ENCODE measurements around the gene SEZ6. TPM values are rescaled to one million over a fixed set of nuclear protein-coding genes. Genes with fewer than 3 reads are reported as not detected.

Gene SEZ6
- total RNA-seq, 4 donors from 2014 or later: 0.13 TPM; not detected in 3

DNA sequence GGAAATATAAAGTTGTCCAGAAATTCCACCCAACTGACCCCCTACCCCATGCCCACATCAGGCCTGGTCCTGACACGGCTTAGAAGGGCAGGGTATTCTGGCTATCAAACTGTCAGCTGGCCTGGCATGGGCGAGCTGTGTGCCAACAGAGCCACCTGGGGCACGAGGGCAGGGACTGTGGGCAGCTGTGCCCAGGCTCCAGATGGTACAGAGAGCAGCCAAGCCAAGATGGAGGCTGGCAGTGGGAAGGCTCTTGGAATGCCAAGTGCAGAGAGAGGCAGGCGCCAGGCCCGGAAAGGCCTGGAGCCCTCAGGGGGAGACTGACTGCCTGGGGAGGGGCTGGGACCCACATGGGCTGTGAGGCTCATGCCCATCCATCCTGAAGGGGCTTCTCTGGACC is 30.2 kb downstream of the SEZ6 start:
- ATAC-seq: no peak
- TF ChIP-seq, protein P1, sequence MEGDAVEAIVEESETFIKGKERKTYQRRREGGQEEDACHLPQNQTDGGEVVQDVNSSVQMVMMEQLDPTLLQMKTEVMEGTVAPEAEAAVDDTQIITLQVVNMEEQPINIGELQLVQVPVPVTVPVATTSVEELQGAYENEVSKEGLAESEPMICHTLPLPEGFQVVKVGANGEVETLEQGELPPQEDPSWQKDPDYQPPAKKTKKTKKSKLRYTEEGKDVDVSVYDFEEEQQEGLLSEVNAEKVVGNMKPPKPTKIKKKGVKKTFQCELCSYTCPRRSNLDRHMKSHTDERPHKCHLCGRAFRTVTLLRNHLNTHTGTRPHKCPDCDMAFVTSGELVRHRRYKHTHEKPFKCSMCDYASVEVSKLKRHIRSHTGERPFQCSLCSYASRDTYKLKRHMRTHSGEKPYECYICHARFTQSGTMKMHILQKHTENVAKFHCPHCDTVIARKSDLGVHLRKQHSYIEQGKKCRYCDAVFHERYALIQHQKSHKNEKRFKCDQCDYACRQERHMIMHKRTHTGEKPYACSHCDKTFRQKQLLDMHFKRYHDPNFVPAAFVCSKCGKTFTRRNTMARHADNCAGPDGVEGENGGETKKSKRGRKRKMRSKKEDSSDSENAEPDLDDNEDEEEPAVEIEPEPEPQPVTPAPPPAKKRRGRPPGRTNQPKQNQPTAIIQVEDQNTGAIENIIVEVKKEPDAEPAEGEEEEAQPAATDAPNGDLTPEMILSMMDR (IDR thresholded peaks at IDR 0.05): no peak
- TF ChIP-seq POLR2AphosphoS5 (IDR thresholded peaks at IDR 0.05) (no peak), EP300 (IDR thresholded peaks at IDR 0.05) (no peak), POLR2A (IDR thresholded peaks at IDR 0.05) (no peak)
- peaks cover 0 to 21% (median 0%) of the 10 kb centered on the region in 3 donors for H3K4me1 ChIP-seq
- no peaks in the 10 kb centered on the region for H3K27me3 ChIP-seq
- 100% methylated on average over 1 of the region's 5 CpGs; no CpG with 5 or more reads in 1 of the 2 donors for WGBS, 2 donors (ENCODE audit: low coverage in 1 of 2)
- H3K4me3 ChIP-seq: no peak overlapping the region
- H3K9me3 ChIP-seq: no peaks in the 10 kb centered on the region
- no peak overlapping the region for H3K27ac ChIP-seq
- H3K36me3 ChIP-seq: no peaks in the 10 kb centered on the region

GRCh38 chr17:28975031-28975430 is 30.8 kb downstream of the SEZ6 start:
- Histone ChIP-seq H3K9me3 (no peaks in the 10 kb centered on the region), H3K4me3 (no peak overlapping the region), H3K4me1 (peaks cover 0 to 27% (median 0%) of the 10 kb centered on the region in 3 donors), H3K27me3 (no peaks in the 10 kb centered on the region), H3K36me3 (no peaks in the 10 kb centered on the region), H3K27ac (no peak overlapping the region)
- WGBS, 2 donors (ENCODE audit: low coverage in 1 of 2): no CpG with 5 or more reads among the region's 2 CpGs
- ATAC-seq: no peak
- TF ChIP-seq POLR2AphosphoS5 (IDR thresholded peaks at IDR 0.05): no peak
- TF ChIP-seq EP300 (IDR thresholded peaks at IDR 0.05): no peak
- TF ChIP-seq, protein P1 (IDR thresholded peaks at IDR 0.05): no peak
- TF ChIP-seq POLR2A (IDR thresholded peaks at IDR 0.05): no peak

DNA sequence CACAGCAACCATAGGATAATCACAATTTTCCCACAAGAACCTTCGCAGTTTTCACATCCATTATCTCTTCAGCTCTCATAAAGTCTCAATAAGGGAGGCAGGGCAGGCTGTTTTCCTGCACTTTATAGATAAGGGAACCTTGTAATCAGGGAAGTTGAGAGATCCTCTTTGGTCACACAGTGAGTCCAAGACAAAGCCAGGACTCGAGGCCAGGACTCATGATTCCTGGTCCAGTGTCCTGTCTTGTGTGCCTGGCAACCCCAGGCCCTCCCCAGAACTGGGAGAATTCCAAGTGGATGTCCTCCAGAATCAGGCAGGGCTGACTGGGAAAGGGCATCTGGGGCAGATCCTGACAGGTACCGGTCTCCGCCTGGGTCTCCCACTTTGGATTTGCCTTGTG is 31.4 kb downstream of the SEZ6 start:
- H3K4me1 ChIP-seq: peaks cover 0 to 27% (median 0%) of the 10 kb centered on the region in 3 donors
- no peak overlapping the region for H3K27ac ChIP-seq
- H3K27me3 ChIP-seq: no peaks in the 10 kb centered on the region
- no CpG with 5 or more reads among the region's 4 CpGs for WGBS, 2 donors (ENCODE audit: low coverage in 1 of 2)
- H3K36me3 ChIP-seq: no peaks in the 10 kb centered on the region
- H3K9me3 ChIP-seq: no peaks in the 10 kb centered on the region
- TF ChIP-seq EP300 (IDR thresholded peaks at IDR 0.05) (no peak), POLR2AphosphoS5 (IDR thresholded peaks at IDR 0.05) (no peak), POLR2A (IDR thresholded peaks at IDR 0.05) (no peak)
- TF ChIP-seq, protein P1 (IDR thresholded peaks at IDR 0.05): no peak
- no peak overlapping the region for H3K4me3 ChIP-seq
- no peak for ATAC-seq

DNA sequence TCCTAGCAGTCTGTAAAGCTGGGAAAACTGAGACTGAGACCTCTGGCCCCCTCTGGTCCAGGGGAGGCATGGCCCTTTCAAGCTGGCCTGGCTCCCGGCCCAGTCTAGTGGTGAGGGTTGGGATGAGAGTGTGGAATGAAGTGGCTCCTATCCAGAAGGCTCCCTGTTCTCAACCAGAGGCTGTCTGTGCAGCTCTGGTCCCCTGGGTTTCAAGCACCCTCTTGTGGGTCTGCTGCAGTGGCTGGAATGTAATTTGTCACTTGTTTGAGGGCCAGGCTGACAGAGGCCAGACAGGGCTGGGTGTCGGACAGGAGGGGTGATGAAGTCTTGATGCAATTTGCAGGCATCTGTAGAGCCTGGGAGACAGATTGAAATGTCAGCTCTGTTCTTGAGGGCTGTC is 32.4 kb downstream of the SEZ6 start:
- WGBS, 2 donors (ENCODE audit: low coverage in 1 of 2): no CpG with 5 or more reads among the region's 2 CpGs
- no peak for ATAC-seq
- TF ChIP-seq, protein P1 (IDR thresholded peaks at IDR 0.05): no peak
- no peak for TF ChIP-seq POLR2AphosphoS5 (IDR thresholded peaks at IDR 0.05)
- no peak for TF ChIP-seq EP300 (IDR thresholded peaks at IDR 0.05)
- no peak for TF ChIP-seq POLR2A (IDR thresholded peaks at IDR 0.05)
- Histone ChIP-seq H3K27ac (no peak overlapping the region), H3K36me3 (no peaks in the 10 kb centered on the region), H3K27me3 (no peaks in the 10 kb centered on the region), H3K9me3 (no peaks in the 10 kb centered on the region), H3K4me3 (no peak overlapping the region), H3K4me1 (peaks cover 0 to 27% (median 0%) of the 10 kb centered on the region in 3 donors)

DNA sequence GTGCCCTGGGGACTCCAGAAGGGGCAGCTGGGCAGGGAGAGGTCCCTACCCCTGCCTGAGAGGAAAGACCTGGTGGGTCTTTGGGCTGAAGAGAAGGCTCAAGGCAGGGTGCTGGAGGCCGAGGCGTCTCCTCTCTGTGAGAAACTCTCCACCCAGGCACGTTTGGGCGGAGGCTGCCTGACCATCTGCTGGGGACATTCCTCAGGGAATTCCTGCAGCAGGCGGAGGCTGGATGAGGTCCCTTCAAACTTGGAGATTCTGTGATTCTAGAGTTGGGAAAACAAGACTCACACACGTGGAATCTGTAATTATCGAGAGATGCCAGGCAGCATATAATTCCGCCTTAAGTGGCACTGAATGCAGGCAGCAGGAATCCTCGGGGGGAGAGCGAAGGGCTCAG is 33.4 kb downstream of the SEZ6 start:
- Histone ChIP-seq H3K27me3 (no peaks in the 10 kb centered on the region), H3K4me1 (peaks cover 0 to 27% (median 0%) of the 10 kb centered on the region in 3 donors), H3K36me3 (no peaks in the 10 kb centered on the region), H3K9me3 (no peaks in the 10 kb centered on the region), H3K4me3 (no peak overlapping the region), H3K27ac (no peak overlapping the region)
- 79% methylated on average over 4 of the region's 10 CpGs; no CpG with 5 or more reads in 1 of the 2 donors for WGBS, 2 donors (ENCODE audit: low coverage in 1 of 2)
- no peak for TF ChIP-seq EP300 (IDR thresholded peaks at IDR 0.05)
- TF ChIP-seq POLR2A (IDR thresholded peaks at IDR 0.05): no peak
- TF ChIP-seq, protein P1 (IDR thresholded peaks at IDR 0.05): no peak
- no peak for TF ChIP-seq POLR2AphosphoS5 (IDR thresholded peaks at IDR 0.05)
- ATAC-seq: no peak
